ENCODE data around the gene EMX1.

The EMX1 gene

DNA sequence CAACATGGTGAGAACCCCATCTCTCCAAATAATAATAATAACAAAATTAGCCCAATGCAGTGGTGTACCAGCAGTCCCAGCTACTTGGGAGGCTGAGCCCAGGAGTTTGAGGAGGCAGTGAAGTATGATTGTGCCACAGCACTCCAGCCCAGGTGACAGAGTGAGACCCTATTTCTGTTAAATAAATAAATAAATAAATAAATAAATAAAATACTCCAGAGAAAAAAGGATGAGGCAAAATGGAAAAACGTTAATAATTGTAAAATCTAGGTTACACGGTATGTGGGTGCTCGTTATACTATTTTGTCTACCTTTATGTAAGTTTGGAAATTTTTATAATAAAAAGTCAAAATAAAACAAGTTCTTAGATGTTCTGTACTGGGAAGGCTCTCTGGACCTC lies 8.6 kb upstream of the EMX1 start:
- TF ChIP-seq, protein P1, sequence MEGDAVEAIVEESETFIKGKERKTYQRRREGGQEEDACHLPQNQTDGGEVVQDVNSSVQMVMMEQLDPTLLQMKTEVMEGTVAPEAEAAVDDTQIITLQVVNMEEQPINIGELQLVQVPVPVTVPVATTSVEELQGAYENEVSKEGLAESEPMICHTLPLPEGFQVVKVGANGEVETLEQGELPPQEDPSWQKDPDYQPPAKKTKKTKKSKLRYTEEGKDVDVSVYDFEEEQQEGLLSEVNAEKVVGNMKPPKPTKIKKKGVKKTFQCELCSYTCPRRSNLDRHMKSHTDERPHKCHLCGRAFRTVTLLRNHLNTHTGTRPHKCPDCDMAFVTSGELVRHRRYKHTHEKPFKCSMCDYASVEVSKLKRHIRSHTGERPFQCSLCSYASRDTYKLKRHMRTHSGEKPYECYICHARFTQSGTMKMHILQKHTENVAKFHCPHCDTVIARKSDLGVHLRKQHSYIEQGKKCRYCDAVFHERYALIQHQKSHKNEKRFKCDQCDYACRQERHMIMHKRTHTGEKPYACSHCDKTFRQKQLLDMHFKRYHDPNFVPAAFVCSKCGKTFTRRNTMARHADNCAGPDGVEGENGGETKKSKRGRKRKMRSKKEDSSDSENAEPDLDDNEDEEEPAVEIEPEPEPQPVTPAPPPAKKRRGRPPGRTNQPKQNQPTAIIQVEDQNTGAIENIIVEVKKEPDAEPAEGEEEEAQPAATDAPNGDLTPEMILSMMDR (IDR thresholded peaks at IDR 0.05; ENCODE audit: low read depth, low read length, missing control alignments) = no peak
- no peak overlapping the region for H3K27ac ChIP-seq
- no peak for DNase-seq
- no peak overlapping the region for H3K4me3 ChIP-seq (ENCODE audit: low read depth, low read length)
- no peaks in the 10 kb centered on the region for H3K36me3 ChIP-seq (replicated peaks)
- H3K27me3 ChIP-seq (replicated peaks) = peaks cover 59% of the 10 kb centered on the region
- in situ Hi-C loops (cut with HindIII; ENCODE audit: low pct_ligation_motif_present, low sequenced_read_pairs) = no loop called here

DNA sequence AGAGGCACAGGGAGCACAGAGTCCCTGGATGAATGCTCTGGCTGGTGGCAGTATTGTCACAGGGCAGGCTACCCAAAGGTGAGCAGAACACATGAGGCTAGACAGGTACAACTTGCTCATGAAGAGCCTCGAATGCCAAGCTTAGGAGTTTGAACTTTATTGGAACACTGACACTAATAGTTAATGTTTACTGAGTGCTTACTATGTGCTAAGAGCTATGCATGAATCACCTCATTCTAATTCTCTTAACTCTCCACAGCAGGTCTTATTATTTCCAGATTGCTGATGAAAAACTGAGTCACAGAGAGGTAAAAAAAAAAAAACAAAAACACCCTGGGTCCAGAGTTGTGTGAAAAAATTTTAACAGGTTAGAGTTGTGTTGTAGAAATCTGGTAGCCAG lies 6.1 kb upstream of the EMX1 start:
- TF ChIP-seq, protein P1 (IDR thresholded peaks at IDR 0.05; ENCODE audit: low read depth, low read length, missing control alignments) = no peak
- Histone ChIP-seq H3K27me3 (replicated peaks) (peaks cover 72% of the 10 kb centered on the region), H3K4me3 (ENCODE audit: low read depth, low read length) (no peak overlapping the region), H3K27ac (no peak overlapping the region), H3K36me3 (replicated peaks) (no peaks in the 10 kb centered on the region)
- in situ Hi-C loops (cut with HindIII; ENCODE audit: low pct_ligation_motif_present, low sequenced_read_pairs) = no loop called here
- DNase-seq = no peak

- DNase-seq = no peak
- Histone ChIP-seq H3K4me3 (ENCODE audit: low read depth, low read length) (no peak overlapping the region), H3K36me3 (replicated peaks) (no peaks in the 10 kb centered on the region), H3K27me3 (replicated peaks) (peaks cover 87% of the 10 kb centered on the region), H3K27ac (no peak overlapping the region)
- TF ChIP-seq, protein P1 (IDR thresholded peaks at IDR 0.05; ENCODE audit: low read depth, low read length, missing control alignments) = peak; percentile 48
- in situ Hi-C loops (cut with HindIII; ENCODE audit: low pct_ligation_motif_present, low sequenced_read_pairs) = no loop called here
Observed at GRCh38 chr2:72913486-72914205, 3.7 kb upstream of the EMX1 start.

DNA sequence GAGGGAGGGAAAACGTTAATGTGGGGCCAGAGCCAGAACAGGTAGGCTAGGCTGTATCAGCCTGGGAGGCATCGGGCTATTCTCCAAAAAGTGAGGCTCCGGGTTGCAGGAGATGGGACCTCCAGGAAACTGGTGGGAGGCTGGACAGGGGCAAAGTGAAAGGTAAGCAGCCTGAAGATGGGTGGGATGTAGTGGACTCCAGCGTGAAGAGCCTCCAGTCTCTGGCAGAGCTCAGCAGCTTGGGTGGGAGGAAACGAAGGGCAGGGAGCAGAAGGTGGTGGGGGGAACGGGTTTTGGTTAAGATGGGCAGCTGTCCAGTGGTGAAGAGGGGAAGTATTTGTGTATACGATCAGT lies 3.1 kb upstream of the EMX1 start:
- Histone ChIP-seq H3K4me3 (ENCODE audit: low read depth, low read length) (no peak overlapping the region), H3K36me3 (replicated peaks) (no peaks in the 10 kb centered on the region), H3K27ac (no peak overlapping the region), H3K27me3 (replicated peaks) (peaks cover 89% of the 10 kb centered on the region)
- DNase-seq = no peak
- TF ChIP-seq, protein P1 (IDR thresholded peaks at IDR 0.05; ENCODE audit: low read depth, low read length, missing control alignments) = no peak
- in situ Hi-C loops (cut with HindIII; ENCODE audit: low pct_ligation_motif_present, low sequenced_read_pairs) = no loop called here

- no peak overlapping the region for H3K27ac ChIP-seq
- TF ChIP-seq, protein P1 (IDR thresholded peaks at IDR 0.05; ENCODE audit: low read depth, low read length, missing control alignments) = no peak
- H3K4me3 ChIP-seq (ENCODE audit: low read depth, low read length) = no peak overlapping the region
- H3K36me3 ChIP-seq (replicated peaks) = no peaks in the 10 kb centered on the region
- DNase-seq = no peak
- H3K27me3 ChIP-seq (replicated peaks) = peaks cover 90% of the 10 kb centered on the region
- in situ Hi-C loops (cut with HindIII; ENCODE audit: low pct_ligation_motif_present, low sequenced_read_pairs) = no loop called here
Observed at GRCh38 chr2:72914589-72915319, 2.6 kb upstream of the EMX1 start.
